ENCODE measurements around the gene ENPP6. TPM values are rescaled to one million over a fixed set of nuclear protein-coding genes. Genes with fewer than 3 reads are reported as not detected.
A peak's percentile ranks its signal among the peaks of the same experiment; 100 is the strongest.
"Not testable (repeated sequence)": the region's sequence is repeated elsewhere in the genome, so short reads cannot be mapped to it uniquely, and the experiment has no call there.

Gene ENPP6
- total RNA-seq, 2 donors from 2014 or later, result 0.82 to 2.2 TPM

GRCh38 chr4:184214931-184215330 lies 2.7 kb downstream of the ENPP6 start:
- H3K4me1 Mint-ChIP-seq, result peaks cover 4% of the 10 kb centered on the region
- H3K27me3 Mint-ChIP-seq, result peaks cover 12% of the 10 kb centered on the region
- no peaks in the 10 kb centered on the region for H3K36me3 Mint-ChIP-seq (ENCODE audit: low read depth)
- no peak overlapping the region for H3K4me3 Mint-ChIP-seq
- no peak for ATAC-seq (replicated peaks)
- no peak overlapping the region for H3K27ac Mint-ChIP-seq
- no peaks in the 10 kb centered on the region for H3K9me3 Mint-ChIP-seq

GRCh38 chr4:184207734-184208607 lies 9.7 kb downstream of the ENPP6 start:
- not testable (repeated sequence) for H3K27ac Mint-ChIP-seq; H3K36me3 Mint-ChIP-seq (ENCODE audit: low read depth); ATAC-seq (replicated peaks); H3K4me1 Mint-ChIP-seq; H3K9me3 Mint-ChIP-seq; H3K4me3 Mint-ChIP-seq
- H3K27me3 Mint-ChIP-seq, result peaks cover 20% of the 10 kb centered on the region

GRCh38 chr4:184205243-184205642 lies 12.4 kb downstream of the ENPP6 start:
- ATAC-seq (replicated peaks), result no peak
- Mint-ChIP-seq H3K27me3 (peaks cover 30% of the 10 kb centered on the region), H3K36me3 (ENCODE audit: low read depth) (no peaks in the 10 kb centered on the region), H3K4me3 (no peak overlapping the region), H3K9me3 (no peaks in the 10 kb centered on the region), H3K27ac (peak overlapping the region; percentile 12), H3K4me1 (no peaks in the 10 kb centered on the region)

- no peak overlapping the region for H3K27ac Mint-ChIP-seq
- H3K27me3 Mint-ChIP-seq, result peaks cover 30% of the 10 kb centered on the region
- ATAC-seq (replicated peaks), result no peak
- no peak overlapping the region for H3K4me3 Mint-ChIP-seq
- no peaks in the 10 kb centered on the region for H3K4me1 Mint-ChIP-seq
- no peaks in the 10 kb centered on the region for H3K9me3 Mint-ChIP-seq
- no peaks in the 10 kb centered on the region for H3K36me3 Mint-ChIP-seq (ENCODE audit: low read depth)
These were observed 14.4 kb downstream of the ENPP6 start for GRCh38 chr4:184203300-184203699.

- no peak for ATAC-seq (replicated peaks)
- no peaks in the 10 kb centered on the region for H3K36me3 Mint-ChIP-seq (ENCODE audit: low read depth)
- H3K4me1 Mint-ChIP-seq, result no peaks in the 10 kb centered on the region
- H3K27ac Mint-ChIP-seq, result no peak overlapping the region
- H3K9me3 Mint-ChIP-seq, result no peaks in the 10 kb centered on the region
- H3K27me3 Mint-ChIP-seq, result peaks cover 18% of the 10 kb centered on the region
- no peak overlapping the region for H3K4me3 Mint-ChIP-seq
These were observed 16.5 kb downstream of the ENPP6 start for GRCh38 chr4:184201179-184201578.

- Mint-ChIP-seq H3K36me3 (ENCODE audit: low read depth) (no peaks in the 10 kb centered on the region), H3K27ac (no peak overlapping the region), H3K4me3 (no peak overlapping the region), H3K27me3 (peaks cover 12% of the 10 kb centered on the region), H3K4me1 (no peaks in the 10 kb centered on the region), H3K9me3 (no peaks in the 10 kb centered on the region)
- ATAC-seq (replicated peaks), result no peak
These were observed 17.4 kb downstream of the ENPP6 start for GRCh38 chr4:184200296-184200695.

GRCh38 chr4:184199780-184200179 lies 17.9 kb downstream of the ENPP6 start:
- H3K27ac Mint-ChIP-seq, result no peak overlapping the region
- H3K4me3 Mint-ChIP-seq, result no peak overlapping the region
- H3K9me3 Mint-ChIP-seq, result no peaks in the 10 kb centered on the region
- H3K4me1 Mint-ChIP-seq, result no peaks in the 10 kb centered on the region
- no peak for ATAC-seq (replicated peaks)
- no peaks in the 10 kb centered on the region for H3K36me3 Mint-ChIP-seq (ENCODE audit: low read depth)
- peaks cover 9% of the 10 kb centered on the region for H3K27me3 Mint-ChIP-seq

- ATAC-seq (replicated peaks), result no peak
- H3K27me3 Mint-ChIP-seq, result peaks cover 9% of the 10 kb centered on the region
- no peaks in the 10 kb centered on the region for H3K36me3 Mint-ChIP-seq (ENCODE audit: low read depth)
- H3K9me3 Mint-ChIP-seq, result no peaks in the 10 kb centered on the region
- H3K4me1 Mint-ChIP-seq, result no peaks in the 10 kb centered on the region
- no peak overlapping the region for H3K27ac Mint-ChIP-seq
- no peak overlapping the region for H3K4me3 Mint-ChIP-seq
These were observed 19.5 kb downstream of the ENPP6 start for GRCh38 chr4:184198190-184198589.

- no peak overlapping the region for H3K27ac Mint-ChIP-seq
- no peaks in the 10 kb centered on the region for H3K9me3 Mint-ChIP-seq
- H3K4me3 Mint-ChIP-seq, result no peak overlapping the region
- ATAC-seq (replicated peaks), result no peak
- H3K36me3 Mint-ChIP-seq (ENCODE audit: low read depth), result no peaks in the 10 kb centered on the region
- no peaks in the 10 kb centered on the region for H3K4me1 Mint-ChIP-seq
- H3K27me3 Mint-ChIP-seq, result peaks cover 9% of the 10 kb centered on the region
These were observed 20.1 kb downstream of the ENPP6 start for GRCh38 chr4:184197536-184198082.

- Mint-ChIP-seq H3K4me1 (no peaks in the 10 kb centered on the region), H3K36me3 (ENCODE audit: low read depth) (no peaks in the 10 kb centered on the region), H3K4me3 (no peak overlapping the region), H3K27ac (no peak overlapping the region), H3K9me3 (no peaks in the 10 kb centered on the region), H3K27me3 (peaks cover 3% of the 10 kb centered on the region)
- no peak for ATAC-seq (replicated peaks)
These were observed 20.8 kb downstream of the ENPP6 start for GRCh38 chr4:184196730-184197385.

GRCh38 chr4:184193556-184194525 lies 23.8 kb downstream of the ENPP6 start:
- H3K36me3 Mint-ChIP-seq (ENCODE audit: low read depth), result no peaks in the 10 kb centered on the region
- ATAC-seq (replicated peaks), result no peak
- no peaks in the 10 kb centered on the region for H3K4me1 Mint-ChIP-seq
- no peak overlapping the region for H3K27ac Mint-ChIP-seq
- no peaks in the 10 kb centered on the region for H3K9me3 Mint-ChIP-seq
- no peak overlapping the region for H3K4me3 Mint-ChIP-seq
- no peaks in the 10 kb centered on the region for H3K27me3 Mint-ChIP-seq

GRCh38 chr4:184192933-184193332 lies 24.7 kb downstream of the ENPP6 start:
- no peak overlapping the region for H3K4me3 Mint-ChIP-seq
- no peak for ATAC-seq (replicated peaks)
- no peak overlapping the region for H3K27ac Mint-ChIP-seq
- no peaks in the 10 kb centered on the region for H3K27me3 Mint-ChIP-seq
- no peaks in the 10 kb centered on the region for H3K36me3 Mint-ChIP-seq (ENCODE audit: low read depth)
- no peaks in the 10 kb centered on the region for H3K9me3 Mint-ChIP-seq
- H3K4me1 Mint-ChIP-seq, result no peaks in the 10 kb centered on the region

GRCh38 chr4:184191267-184191666 lies 26.4 kb downstream of the ENPP6 start:
- Mint-ChIP-seq H3K4me3 (no peak overlapping the region), H3K27ac (no peak overlapping the region), H3K4me1 (no peaks in the 10 kb centered on the region), H3K27me3 (no peaks in the 10 kb centered on the region), H3K36me3 (ENCODE audit: low read depth) (no peaks in the 10 kb centered on the region), H3K9me3 (no peaks in the 10 kb centered on the region)
- no peak for ATAC-seq (replicated peaks)

GRCh38 chr4:184190711-184191110 lies 27.0 kb downstream of the ENPP6 start:
- Mint-ChIP-seq H3K4me3 (no peak overlapping the region), H3K4me1 (no peaks in the 10 kb centered on the region), H3K9me3 (no peaks in the 10 kb centered on the region), H3K27ac (no peak overlapping the region), H3K36me3 (ENCODE audit: low read depth) (no peaks in the 10 kb centered on the region), H3K27me3 (no peaks in the 10 kb centered on the region)
- ATAC-seq (replicated peaks), result no peak

Data from activated T-helper 17 cell treated with anti-CD3 and anti-CD28 coated beads, Interleukin-2, amount 50 U/mL, for 72 hours (primary cell).